Astrocyte (in vitro differentiated cells and primary cell): Measurements from ENCODE around the gene DYNC1LI2. TPM values are rescaled to one million over a fixed set of nuclear protein-coding genes. Genes with fewer than 3 reads are reported as not detected.
A peak's percentile ranks its signal among the peaks of the same experiment; 100 is the strongest.

Experiments used
- DNase-seq: peaks from one replicate; pipeline ENCODE4 v3.0.0-alpha.2; 2010; ENCODE audit warnings: low read depth
- FAIRE-seq: peaks from 2 replicates; lab custom pipeline; 2011; peaks lifted over from hg19 to GRCh38; lab: Jason Lieb, UNC
- H2AFZ ChIP-seq: 2 replicates; pipeline ENCODE4 v1.6.0; 2012; ENCODE audit warnings: low read depth, low read length, inconsistent platforms
- H3K27ac ChIP-seq: 2 replicates; pipeline ENCODE4 v1.5.1; 2011; ENCODE audit warnings: low read depth, low read length, inconsistent platforms
- H3K27me3 ChIP-seq: 2 replicates; pipeline ENCODE4 v1.6.0; 2011; ENCODE audit warnings: low read length, inconsistent platforms; ENCODE audit not compliant: insufficient read depth
- H3K36me3 ChIP-seq: 2 replicates; pipeline ENCODE4 v1.5.1; 2011; ENCODE audit warnings: low read length, inconsistent platforms; ENCODE audit not compliant: insufficient read depth
- H3K4me1 ChIP-seq: 2 replicates; pipeline ENCODE4 v1.5.1; 2011; ENCODE audit warnings: low read length, inconsistent platforms; ENCODE audit not compliant: insufficient read depth
- H3K4me2 ChIP-seq: 2 replicates; pipeline ENCODE4 v1.6.0; 2012; ENCODE audit warnings: low read length, inconsistent platforms
- H3K4me3 ChIP-seq: 2 replicates; pipeline ENCODE4 v1.5.1; 2011; ENCODE audit warnings: low read depth, mild to moderate bottlenecking, low read length, inconsistent platforms; ENCODE audit not compliant: insufficient read depth
- H3K79me2 ChIP-seq: 2 replicates; pipeline ENCODE4 v1.6.0; 2012; ENCODE audit warnings: mild to moderate bottlenecking, low read length, inconsistent platforms; ENCODE audit not compliant: insufficient read depth
- H3K9ac ChIP-seq: 2 replicates; pipeline ENCODE4 v1.6.0; 2012; ENCODE audit warnings: mild to moderate bottlenecking, low read length, inconsistent platforms
- H3K9me3 ChIP-seq: 2 replicates; pipeline ENCODE4 v1.5.1; 2012; ENCODE audit warnings: low read depth, mild to moderate bottlenecking, low read length, inconsistent platforms; ENCODE audit not compliant: insufficient read depth
- H4K20me1 ChIP-seq: 2 replicates; pipeline ENCODE4 v1.6.0; 2012; ENCODE audit warnings: low read length, inconsistent platforms; ENCODE audit not compliant: insufficient read depth
- H3K27ac Mint-ChIP-seq: one replicate; pipeline ENCODE4 v1.8.0; 2021; ENCODE audit warnings: mild to moderate bottlenecking, mixed read lengths; ENCODE audit not compliant: unreplicated experiment
- H3K27me3 Mint-ChIP-seq: one replicate; pipeline ENCODE4 v1.8.0; 2021; ENCODE audit warnings: low read depth, mixed read lengths; ENCODE audit not compliant: unreplicated experiment
- H3K36me3 Mint-ChIP-seq: one replicate; pipeline ENCODE4 v1.8.0; 2021; ENCODE audit warnings: low read depth, mixed read lengths; ENCODE audit not compliant: unreplicated experiment
- H3K4me1 Mint-ChIP-seq: one replicate; pipeline ENCODE4 v1.8.0; 2021; ENCODE audit warnings: low read depth, mixed read lengths; ENCODE audit not compliant: unreplicated experiment
- H3K4me3 Mint-ChIP-seq: one replicate; pipeline ENCODE4 v1.8.0; 2021; ENCODE audit warnings: mild to moderate bottlenecking, moderate library complexity, mixed read lengths; ENCODE audit not compliant: unreplicated experiment
- H3K9me3 Mint-ChIP-seq: one replicate; pipeline ENCODE4 v1.8.0; 2021; ENCODE audit warnings: mild to moderate bottlenecking, mixed read lengths; ENCODE audit not compliant: unreplicated experiment
- CTCF ChIP-seq: IDR thresholded peaks from 2 replicates; pipeline ENCODE4 v1.5.1; 2011; ENCODE audit warnings: low read depth, mild to moderate bottlenecking, inconsistent platforms, low read length, moderate library complexity; ENCODE audit not compliant: insufficient read depth
- EZH2 ChIP-seq: IDR thresholded peaks from 2 replicates; pipeline ENCODE4 v1.6.1; 2012; ENCODE audit warnings: mild to moderate bottlenecking, low read length, inconsistent platforms; ENCODE audit not compliant: insufficient read depth
- total RNA-seq: library from RNA; stranded (reverse); gene quantifications from 2 replicates; pipeline ENCODE4 v1.2.1, GENCODE V29; 2021

DYNC1LI2 gene
- total RNA-seq, 1 donor from 2014 or later, result 150 TPM

DNA sequence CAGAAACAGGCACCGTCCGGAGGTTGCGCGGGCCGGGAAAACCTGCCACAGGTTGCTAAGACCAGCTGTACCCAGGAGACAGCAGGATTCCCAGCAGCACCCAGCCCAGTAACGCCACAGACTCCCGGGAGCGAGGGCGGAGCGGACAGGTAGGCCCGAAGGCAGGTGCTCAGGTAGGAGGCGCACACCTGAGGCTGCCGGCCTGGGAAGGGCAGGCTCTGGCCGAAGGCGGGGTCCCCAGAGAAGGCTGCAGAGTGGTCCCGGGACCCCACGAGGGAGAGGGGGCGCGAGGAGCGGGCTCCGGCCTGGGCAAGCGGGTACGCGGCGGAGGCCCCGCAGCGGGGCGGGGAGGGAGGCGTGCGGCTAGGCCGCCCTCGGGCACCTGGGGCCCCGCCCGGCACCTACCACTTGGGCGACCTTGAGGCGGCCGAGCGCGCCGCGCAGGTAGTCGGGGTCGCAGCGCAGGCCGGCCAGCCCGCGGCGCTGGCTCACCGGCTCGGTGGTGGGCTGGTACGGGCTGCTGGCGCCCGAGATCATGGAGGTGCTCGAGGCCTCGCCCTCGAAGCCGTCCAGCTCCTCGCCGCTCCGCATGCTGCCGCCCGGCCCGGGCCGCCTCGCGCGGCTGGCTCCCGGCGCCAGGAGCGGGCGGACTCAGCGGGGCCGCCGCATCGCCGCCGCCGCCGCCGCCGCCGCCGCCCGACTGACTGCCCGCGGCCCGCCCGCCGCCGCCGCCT lies 55.3 kb downstream of the DYNC1LI2 start:
- H3K36me3 ChIP-seq, result no peaks in the 10 kb centered on the region
- H3K9ac ChIP-seq, result peak overlapping the region; percentile 77
- FAIRE-seq (no peak), DNase-seq (no peak)
- peaks cover 19% of the 10 kb centered on the region for H4K20me1 ChIP-seq
- H3K4me3 Mint-ChIP-seq, result peak overlapping the region; percentile 85
- peak overlapping the region; percentile 67 for H3K4me3 ChIP-seq
- H3K4me1 ChIP-seq, result peaks cover 12% of the 10 kb centered on the region
- no peak overlapping the region for H3K27ac ChIP-seq
- H3K27me3 Mint-ChIP-seq, result peaks cover 2% of the 10 kb centered on the region
- H3K27ac Mint-ChIP-seq, result peak overlapping the region; percentile 41
- no peaks in the 10 kb centered on the region for H3K36me3 Mint-ChIP-seq
- H3K9me3 ChIP-seq, result no peaks in the 10 kb centered on the region
- H2AFZ ChIP-seq, result peak overlapping the region; percentile 81
- H3K27me3 ChIP-seq, result peaks cover 3% of the 10 kb centered on the region
- H3K4me1 Mint-ChIP-seq, result peaks cover 3% of the 10 kb centered on the region
- no peaks in the 10 kb centered on the region for H3K79me2 ChIP-seq
- no peak for TF ChIP-seq EZH2
- TF ChIP-seq CTCF, result no peak
- no peaks in the 10 kb centered on the region for H3K9me3 Mint-ChIP-seq
- H3K4me2 ChIP-seq, result peak overlapping the region; percentile 98

DNA sequence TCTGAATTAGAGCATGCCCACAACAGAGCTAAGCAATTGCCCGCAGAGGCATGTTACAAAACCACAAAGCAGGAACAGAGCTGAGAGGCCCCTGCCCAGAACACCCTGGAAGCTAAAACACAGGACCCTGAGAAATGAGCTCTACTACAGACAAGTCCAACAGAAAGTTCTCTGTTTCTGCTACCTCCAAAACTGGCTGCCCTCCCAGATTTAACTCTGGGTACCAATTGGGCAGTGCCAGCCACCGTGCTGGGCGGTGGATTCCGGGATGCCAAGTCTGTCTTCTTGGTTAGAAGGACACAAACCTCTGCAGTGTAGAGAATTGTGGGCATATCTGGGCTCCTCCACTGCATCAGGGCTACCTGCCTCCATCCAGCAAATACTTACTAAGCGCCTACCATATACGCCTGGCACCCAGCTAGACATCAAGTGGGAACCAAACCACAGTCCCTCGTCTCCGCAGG lies 55.9 kb downstream of the DYNC1LI2 start:
- Mint-ChIP-seq H3K9me3 (no peaks in the 10 kb centered on the region), H3K27me3 (peaks cover 2% of the 10 kb centered on the region), H3K4me1 (peaks cover 3% of the 10 kb centered on the region), H3K36me3 (no peaks in the 10 kb centered on the region), H3K27ac (peak overlapping the region; percentile 41), H3K4me3 (peak overlapping the region; percentile 85)
- peak overlapping the region; percentile 98 for H3K4me2 ChIP-seq
- H3K36me3 ChIP-seq, result no peaks in the 10 kb centered on the region
- H3K27me3 ChIP-seq, result peaks cover 3% of the 10 kb centered on the region
- no peak overlapping the region for H3K27ac ChIP-seq
- peaks cover 12% of the 10 kb centered on the region for H3K4me1 ChIP-seq
- H4K20me1 ChIP-seq, result peaks cover 19% of the 10 kb centered on the region
- peak overlapping the region; percentile 81 for H2AFZ ChIP-seq
- no peak for FAIRE-seq
- DNase-seq, result no peak
- H3K9ac ChIP-seq, result peak overlapping the region; percentile 77
- peak overlapping the region; percentile 67 for H3K4me3 ChIP-seq
- TF ChIP-seq CTCF (no peak), EZH2 (no peak)
- no peaks in the 10 kb centered on the region for H3K79me2 ChIP-seq
- H3K9me3 ChIP-seq, result no peaks in the 10 kb centered on the region

DNA sequence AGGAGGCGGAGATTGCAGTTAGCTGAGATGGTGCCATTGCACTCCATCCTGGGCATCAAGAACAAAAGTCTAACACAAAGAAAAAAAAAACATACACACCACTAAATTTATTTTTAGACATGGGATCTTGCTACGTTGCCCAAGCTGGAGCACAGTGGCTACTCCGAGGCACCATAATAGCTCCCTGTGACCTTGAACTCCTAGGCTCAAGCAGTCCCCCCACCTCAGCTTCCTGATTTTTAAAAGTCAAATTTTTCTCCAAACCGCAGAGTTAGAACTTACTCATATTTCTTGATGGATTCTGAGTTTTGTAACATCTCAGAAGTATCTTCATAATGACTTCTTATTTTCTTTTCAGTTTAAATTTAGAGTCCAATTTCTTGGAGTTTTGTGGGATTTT lies 58.3 kb downstream of the DYNC1LI2 start:
- Histone ChIP-seq H3K9ac (no peak overlapping the region), H3K4me1 (peaks cover 12% of the 10 kb centered on the region), H4K20me1 (peaks cover 22% of the 10 kb centered on the region), H2AFZ (no peak overlapping the region), H3K79me2 (no peaks in the 10 kb centered on the region), H3K4me3 (no peak overlapping the region), H3K36me3 (no peaks in the 10 kb centered on the region), H3K9me3 (no peaks in the 10 kb centered on the region), H3K4me2 (no peak overlapping the region), H3K27ac (no peak overlapping the region), H3K27me3 (peaks cover 3% of the 10 kb centered on the region)
- TF ChIP-seq EZH2 (no peak), CTCF (no peak)
- no peak overlapping the region for H3K4me3 Mint-ChIP-seq
- H3K27me3 Mint-ChIP-seq, result peaks cover 2% of the 10 kb centered on the region
- no peaks in the 10 kb centered on the region for H3K36me3 Mint-ChIP-seq
- no peak overlapping the region for H3K27ac Mint-ChIP-seq
- peaks cover 3% of the 10 kb centered on the region for H3K4me1 Mint-ChIP-seq
- DNase-seq, result no peak
- H3K9me3 Mint-ChIP-seq, result peaks cover 2% of the 10 kb centered on the region
- no peak for FAIRE-seq
